ENCODE data around the gene ANKS6.

Gene ANKS6

GRCh38 chr9:98727428-98727827 is 68.9 kb downstream of the ANKS6 start:
- no peak for DNase-seq

DNA sequence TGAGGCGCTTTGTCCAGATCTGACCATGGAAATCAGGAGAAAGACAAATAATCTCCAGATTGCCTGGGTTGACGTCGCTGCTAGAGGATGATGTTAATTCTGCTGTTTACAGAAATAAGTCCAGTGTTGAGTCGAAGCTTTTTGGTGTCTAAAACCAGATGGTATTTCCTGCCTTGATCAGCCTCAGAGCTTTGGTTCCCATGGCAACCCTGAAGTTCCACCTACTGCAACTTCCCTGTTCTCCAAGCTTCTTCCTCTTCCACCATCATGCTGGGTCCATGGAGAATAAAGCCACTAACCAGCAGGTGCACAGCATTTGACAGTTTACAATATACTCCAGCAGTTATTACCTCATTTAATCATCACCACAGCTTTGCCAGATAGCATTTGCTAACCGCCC is 69.6 kb downstream of the ANKS6 start:
- no peak for DNase-seq

- no peak for DNase-seq
These were observed 71.4 kb downstream of the ANKS6 start for GRCh38 chr9:98724810-98725530.

GRCh38 chr9:98721643-98722042 is 74.7 kb downstream of the ANKS6 start:
- no peak for DNase-seq

GRCh38 chr9:98720402-98720801 is 76.0 kb downstream of the ANKS6 start:
- no peak for DNase-seq

- DNase-seq, result no peak
These were observed 77.3 kb downstream of the ANKS6 start for GRCh38 chr9:98719055-98719454.

DNA sequence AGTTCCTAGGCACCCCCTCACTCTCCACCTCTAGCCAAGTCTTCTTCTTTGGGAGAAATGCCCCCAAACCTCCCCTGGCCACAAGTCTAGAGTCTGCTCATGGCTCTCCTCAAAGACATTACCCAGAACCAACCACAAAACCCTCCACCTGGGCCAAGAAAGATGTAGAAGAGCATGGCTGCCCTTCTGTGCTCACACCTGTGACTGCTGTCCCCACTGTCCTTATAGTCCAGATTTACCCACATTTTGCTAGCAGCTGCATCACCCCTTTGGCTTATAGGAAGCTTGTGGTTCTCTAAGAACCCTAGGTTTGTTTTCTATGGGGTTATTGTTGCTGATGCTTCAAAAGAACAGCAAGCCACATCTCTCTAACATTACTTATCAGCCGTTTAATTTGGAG is 81.5 kb downstream of the ANKS6 start:
- DNase-seq, result no peak

DNA sequence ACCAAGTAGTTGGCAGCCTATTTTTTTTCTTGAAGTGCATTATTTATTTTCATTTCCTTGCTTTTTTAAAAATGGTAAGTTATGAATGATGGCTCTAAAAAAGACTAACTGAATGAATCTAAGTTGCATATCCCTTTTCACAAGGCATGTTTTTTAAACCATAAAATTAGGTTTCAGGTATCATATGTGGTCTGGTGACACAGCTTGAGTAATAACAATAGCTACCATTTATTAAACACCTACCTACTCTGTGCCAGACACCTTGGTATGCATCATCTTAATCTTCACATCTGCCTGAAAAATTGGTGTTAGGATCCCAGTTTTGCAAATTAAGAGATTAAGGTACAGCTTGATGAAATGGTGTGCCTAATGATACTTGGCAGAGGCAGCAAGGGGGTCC is 83.4 kb downstream of the ANKS6 start:
- DNase-seq, result no peak

DNA sequence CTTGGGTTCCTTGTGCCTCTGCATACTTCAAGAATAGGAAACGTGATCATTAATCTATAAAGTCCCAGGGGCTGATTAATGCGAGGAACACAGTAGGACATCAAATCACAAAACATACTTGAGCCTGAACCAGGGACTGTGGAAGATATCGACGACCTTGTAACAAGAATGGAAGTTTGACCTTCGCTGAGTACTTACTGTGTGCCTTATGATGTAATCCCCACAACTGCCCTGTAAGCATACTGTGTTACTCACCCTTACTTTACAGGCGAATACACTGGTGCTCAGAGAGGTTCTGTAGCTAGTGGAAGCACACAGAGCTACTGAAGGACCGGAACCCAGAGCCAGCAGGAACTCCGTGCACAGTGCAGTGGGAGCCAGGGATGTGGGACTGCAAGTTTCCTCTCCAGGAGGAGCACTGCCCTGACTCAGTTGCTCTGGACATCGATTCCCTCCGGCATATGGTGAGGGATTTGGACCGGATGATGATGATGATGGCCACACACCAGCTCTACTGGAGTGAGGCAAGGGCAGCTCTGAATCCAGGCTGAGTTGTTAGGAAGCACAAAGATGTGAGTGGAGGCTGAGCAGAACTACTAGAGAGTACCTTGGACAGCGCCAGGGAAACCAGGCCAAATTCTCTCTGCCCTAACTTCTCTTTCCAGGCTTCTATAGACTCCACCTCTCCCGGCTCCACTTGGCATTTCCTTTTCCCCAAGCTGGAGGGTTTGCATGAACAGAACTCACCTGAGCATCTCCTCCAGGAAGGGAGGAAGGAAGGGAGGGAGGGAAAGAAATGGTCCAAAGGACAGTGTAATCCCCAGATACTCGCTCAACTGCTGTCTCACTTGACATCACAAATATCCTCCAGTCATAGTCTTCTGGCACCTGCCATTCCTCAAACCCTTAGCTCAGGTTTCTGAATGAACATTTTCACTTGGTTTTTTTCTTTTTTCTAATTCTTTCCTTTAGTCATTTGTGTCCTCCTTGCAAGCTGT is 86.1 kb downstream of the ANKS6 start:
- DNase-seq, result no peak

GRCh38 chr9:98708933-98709911 is 87.1 kb downstream of the ANKS6 start, which contains the start of gene GABBR2:
Gene GABBR2 (minus strand): TSS chr9:98708935. CDS start chr9:98708737, 198 bp downstream.
- peak in 1 of 2 experiments; percentile 27 for DNase-seq

GRCh38 chr9:98708103-98708932 is 88.0 kb downstream of the ANKS6 start:
- DNase-seq, result no peak

DNA sequence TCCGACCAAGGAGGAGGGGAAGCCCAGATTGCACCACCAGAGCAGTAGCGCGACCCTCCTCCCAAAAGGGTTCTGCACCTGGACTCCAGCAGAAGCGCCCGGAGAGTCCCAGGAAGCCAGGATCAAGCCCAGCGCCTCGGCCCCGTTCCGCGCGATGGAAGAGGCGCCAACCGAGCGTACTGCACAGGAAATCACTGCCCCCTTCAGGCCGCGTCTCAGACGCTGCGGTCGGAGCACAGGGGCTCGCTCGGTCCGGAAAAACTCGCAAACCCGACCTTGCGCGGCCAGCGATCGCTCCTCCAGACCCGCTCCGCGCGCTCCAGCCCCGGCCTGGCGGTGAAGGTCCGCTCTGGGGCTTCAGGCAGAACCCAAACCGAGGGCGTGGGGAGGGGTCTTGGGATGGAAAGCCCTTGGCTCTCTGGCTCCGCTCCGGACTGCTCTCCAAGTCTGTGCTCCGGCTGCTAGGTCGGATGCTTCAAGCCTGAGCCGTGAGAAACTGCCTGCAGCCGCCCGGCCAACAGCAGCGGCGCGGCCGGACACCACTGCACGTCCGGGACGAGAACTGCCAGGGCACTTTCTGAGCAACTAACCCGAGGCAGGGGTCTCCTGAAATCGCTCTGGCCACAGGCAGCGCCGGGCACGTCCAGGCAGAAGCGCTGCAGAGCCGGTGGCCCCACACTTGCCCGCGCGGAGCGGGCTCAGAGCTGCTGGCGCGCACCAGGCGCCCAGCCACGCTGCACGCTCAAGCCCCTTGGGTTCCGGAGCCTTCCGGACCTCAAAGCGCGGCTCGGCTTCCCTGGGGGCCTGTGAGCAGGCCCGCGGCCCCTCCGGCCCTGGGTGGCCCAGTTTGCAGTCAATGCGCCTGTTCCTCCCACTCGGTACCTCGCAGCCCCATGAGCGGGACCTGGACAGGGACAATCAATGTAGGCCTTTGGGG is 88.9 kb downstream of the ANKS6 start:
- DNase-seq, result peak; percentile 59 to 78

- DNase-seq, result no peak
These were observed 89.6 kb downstream of the ANKS6 start for GRCh38 chr9:98706651-98707165.

- no peak for DNase-seq
These were observed 93.4 kb downstream of the ANKS6 start for GRCh38 chr9:98702835-98703380.

DNA sequence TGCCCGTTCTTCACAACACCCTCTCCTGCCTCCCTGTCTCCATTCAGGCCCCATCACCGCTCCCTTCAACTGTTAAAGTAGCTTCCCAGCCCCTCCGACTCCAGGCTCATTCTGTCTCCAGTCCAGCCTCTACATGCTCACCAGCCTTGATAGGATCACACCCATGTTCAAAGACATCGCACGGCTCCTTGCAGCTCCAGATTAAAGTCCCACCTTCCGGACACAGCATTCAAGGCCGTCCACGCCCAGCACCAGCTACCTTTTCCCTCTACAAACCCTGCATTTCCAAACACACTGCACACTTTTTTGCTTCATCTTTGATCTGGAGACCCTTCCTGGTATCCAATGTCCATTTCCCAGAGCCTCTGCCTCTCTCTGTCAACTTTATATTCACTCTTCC is 94.0 kb downstream of the ANKS6 start:
- no peak for DNase-seq

GRCh38 chr9:98701576-98701975 is 94.8 kb downstream of the ANKS6 start:
- DNase-seq, result no peak

- no peak for DNase-seq
These were observed 95.6 kb downstream of the ANKS6 start for GRCh38 chr9:98700801-98701200.

GRCh38 chr9:98698856-98699255 is 97.5 kb downstream of the ANKS6 start:
- DNase-seq, result no peak

- no peak for DNase-seq
These were observed 101.4 kb downstream of the ANKS6 start for GRCh38 chr9:98694943-98695342.

- DNase-seq, result no peak
These were observed 104.0 kb downstream of the ANKS6 start for GRCh38 chr9:98692392-98692791.
